HG03045 (cell line): ENCODE results near the gene AP1G2.

Experiments
- ATAC-seq: cut with Tn5 transposase; IDR thresholded peaks from one replicate; pipeline ENCODE4 v1.9.1; 2021; ENCODE audit warnings: mild to moderate bottlenecking, moderate library complexity; ENCODE audit not compliant: unreplicated experiment

AP1G2 gene

GRCh38 chr14:23571701-23572523, 4.3 kb upstream of the AP1G2 start:
- no peak for ATAC-seq

DNA sequence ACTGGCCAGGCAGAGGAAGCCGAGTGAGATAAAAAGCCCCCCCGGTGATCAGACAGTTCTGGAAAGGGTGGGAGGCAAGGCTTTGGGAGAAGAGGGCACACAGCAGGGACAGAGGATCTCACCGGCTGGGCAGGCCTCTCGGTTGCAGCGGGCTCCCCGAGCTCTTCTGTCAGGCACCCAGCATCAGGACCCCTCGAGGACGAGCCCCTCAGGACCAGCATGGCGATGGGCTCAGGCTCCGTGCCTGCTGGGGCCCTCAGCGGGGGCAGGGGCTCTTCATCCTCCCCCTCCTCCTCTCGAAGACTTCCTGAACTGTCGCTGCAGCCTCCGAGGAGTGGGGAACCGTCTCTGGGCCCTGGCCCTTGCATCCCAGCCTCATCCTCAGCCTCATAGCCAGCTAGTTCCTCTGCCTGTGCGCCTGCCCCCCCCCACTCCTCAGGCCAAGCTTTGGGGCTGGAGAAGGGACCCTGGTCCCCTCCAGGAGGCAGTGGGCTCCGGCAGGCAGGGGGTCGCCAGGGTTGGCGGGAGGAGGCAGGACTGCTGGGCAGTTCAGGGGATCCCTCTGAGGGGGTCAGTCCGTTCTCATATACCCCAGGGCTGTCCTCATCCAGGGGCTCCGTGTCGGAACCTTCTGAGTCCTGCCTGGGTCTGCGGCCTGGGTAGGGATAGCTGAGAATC, 3.4 kb upstream of the AP1G2 start:
- ATAC-seq: no peak

GRCh38 chr14:23569443-23570151, 2.0 kb upstream of the AP1G2 start:
- ATAC-seq: no peak

- no peak for ATAC-seq
Measured at GRCh38 chr14:23568600-23569331, 1.2 kb upstream of the AP1G2 start.

GRCh38 chr14:23568021-23568599, 519 bp upstream of the AP1G2 start:
- no peak for ATAC-seq

DNA sequence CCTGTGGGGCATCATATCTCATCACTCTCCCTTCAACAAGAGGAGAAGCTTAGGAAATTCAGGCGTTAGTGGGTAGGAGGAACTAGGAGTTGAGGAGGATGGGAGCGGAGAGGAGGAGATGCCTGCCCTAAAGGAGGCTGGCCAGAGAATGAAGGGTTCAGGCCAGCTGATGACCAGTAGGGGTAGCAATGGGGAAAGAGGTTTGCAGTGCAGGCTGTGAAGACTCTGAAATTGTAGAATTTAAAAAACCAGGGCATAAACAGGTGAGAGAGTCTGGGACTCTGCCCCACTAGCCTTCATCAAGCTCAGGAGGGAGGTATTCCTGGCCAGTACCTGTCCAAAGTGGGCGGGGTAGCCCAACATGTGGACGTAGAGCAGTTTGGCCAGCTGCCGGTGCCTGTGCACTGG, 809 bp downstream of the AP1G2 start:
- peak; percentile 2 for ATAC-seq

DNA sequence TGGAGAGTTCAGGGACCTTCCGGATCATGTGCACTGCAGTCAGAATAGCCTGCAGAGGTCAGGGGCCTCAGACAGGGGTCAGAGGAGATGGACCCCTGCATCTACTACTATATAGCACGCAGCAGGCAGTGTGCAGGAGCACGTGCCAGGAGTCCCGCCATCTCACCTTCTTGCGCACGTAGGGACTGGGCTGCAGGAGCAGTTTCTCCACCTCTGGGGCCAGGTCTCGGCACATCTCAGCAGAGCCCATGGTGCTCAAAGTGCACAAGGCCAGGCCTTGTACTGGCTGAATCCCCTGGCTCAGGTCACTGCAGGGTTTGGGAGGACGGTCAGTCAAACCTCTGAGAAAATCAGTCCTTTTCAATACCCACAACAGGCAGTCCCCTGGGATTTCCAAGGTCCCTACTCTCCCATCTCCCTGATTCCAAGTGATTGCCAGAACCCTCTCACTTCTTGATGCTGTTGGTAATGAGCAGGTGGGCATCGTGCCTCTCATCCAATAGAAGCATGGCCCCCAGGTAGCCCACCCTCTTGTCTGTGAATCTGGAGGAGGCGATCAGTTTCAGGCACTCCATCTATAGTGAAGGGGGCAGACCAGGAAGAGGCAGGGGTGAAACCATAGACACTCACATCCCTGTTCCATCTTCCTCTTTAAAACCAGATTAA, 1.3 kb downstream of the AP1G2 start:
- ATAC-seq: no peak

DNA sequence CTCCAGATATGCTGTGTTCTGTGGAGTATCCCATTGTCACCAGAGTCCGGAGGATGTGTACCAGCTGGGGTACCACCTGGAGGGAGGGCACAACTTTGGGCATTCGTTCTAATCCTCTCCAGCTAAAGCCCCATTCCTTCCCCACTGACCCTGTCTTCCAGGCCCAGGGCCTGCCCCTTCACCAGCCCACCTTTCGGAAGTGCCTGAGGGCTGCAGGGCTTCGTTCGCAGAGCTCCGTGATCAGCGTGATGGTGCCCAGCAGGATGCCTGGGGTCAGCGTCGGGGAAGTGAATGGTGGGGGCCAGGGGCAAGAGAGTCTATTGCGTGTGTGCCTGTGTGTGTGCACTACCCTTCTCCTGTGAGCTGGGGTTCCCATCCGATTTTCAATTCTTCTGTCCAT, 2.0 kb downstream of the AP1G2 start:
- no peak for ATAC-seq

- no peak for ATAC-seq
Measured at GRCh38 chr14:23564876-23565275, 2.7 kb downstream of the AP1G2 start.

DNA sequence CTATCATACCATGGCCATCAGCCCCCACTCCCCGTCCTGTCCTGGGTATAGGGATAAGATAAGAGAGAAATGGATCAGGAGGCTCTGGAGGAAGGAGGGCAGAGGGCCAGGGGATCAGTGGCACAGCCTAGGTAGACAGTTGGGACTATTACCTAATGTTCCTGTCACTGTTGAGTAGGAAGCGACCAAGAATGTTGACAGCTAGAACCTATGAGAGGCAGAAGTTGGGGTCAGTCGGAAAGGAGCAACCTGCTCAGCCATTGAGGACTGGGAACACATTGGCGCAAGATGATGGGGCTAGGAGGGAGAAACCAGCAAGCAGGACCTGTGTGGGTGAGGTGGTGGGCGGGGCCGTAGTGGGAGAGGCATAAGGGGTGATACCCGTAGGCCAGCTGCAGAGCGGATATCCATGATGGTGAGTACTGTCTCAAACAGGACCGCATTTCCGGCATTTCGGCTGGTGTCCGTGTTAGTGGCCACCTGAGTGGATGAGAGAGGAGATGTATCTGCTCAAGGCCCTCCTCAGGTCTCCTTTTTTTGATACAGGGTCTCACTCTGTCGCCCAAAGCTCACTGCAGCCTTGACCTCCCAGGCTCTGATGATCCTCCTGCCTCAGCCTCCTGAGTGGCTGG, 3.3 kb downstream of the AP1G2 start:
- no peak for ATAC-seq

GRCh38 chr14:23563473-23564180, 4.0 kb downstream of the AP1G2 start:
- ATAC-seq: no peak

- no peak for ATAC-seq
Measured at GRCh38 chr14:23562822-23563472, 4.6 kb downstream of the AP1G2 start.

DNA sequence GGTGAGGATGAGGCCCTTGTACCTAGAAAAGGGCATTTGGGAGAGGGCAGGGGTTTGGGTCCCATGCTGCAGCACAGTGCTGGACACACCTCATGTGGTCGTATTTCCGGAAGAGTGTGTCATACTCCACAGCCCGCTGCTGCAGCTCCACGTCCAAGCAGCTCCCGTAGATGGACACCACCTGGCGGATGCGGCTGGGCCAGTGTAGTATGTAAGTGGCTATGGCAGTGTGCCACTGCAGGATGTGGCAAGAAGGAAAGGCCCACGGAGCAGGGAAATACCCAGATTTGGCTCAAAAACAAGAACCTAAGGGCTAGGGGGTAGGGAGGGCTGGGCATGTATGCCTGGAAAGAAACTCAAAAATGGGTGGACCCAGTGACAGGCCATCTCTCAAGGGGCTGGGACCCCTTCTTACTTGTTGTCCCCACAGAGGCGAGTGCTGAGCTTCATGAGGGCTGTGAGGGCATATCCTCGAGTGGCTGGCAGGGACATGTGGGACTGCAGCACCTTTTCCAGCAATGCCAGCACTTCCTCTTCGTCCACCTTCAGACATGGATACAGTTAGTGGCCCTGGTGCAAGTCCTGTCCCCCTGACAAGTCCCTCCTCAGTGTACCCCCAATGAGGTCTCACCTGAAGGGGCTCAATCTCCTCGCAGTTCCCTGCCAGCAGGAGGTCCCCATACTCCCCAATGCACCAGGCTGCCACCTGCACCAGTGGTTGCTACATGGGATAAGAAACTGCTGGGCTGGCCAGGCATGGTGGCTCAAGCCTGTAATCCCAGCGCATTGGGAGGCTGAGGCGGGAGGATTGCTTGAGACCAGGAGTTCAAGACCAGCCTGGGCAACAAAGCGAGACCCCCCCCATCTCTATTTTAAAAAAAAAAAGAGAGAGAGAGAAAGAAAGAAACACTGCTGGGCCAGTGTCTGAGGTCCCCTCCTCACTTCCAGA, 5.4 kb downstream of the AP1G2 start:
- ATAC-seq: no peak

DNA sequence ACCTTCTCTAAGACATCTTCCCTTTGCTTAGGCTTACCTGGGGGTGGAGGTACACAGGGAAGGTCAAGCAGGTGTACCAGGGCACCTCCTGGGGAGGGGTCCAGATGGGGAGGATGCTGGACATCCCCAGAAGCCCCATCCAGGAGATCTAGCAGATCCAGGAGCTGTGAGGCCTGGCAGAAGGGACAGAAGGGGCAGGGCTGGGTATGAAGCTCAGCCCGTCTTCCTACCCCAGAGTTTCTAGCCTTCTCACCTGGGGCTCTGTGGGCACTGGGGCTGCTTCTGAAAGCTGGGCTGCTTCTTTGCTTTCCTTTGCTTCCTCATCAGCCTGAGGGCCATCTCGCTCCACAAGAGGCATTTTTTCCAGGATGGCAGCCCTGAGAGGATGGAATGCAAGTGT, 6.3 kb downstream of the AP1G2 start:
- ATAC-seq: no peak

- ATAC-seq: no peak
Measured at GRCh38 chr14:23559926-23560520, 7.6 kb downstream of the AP1G2 start.

- no peak for ATAC-seq
Measured at GRCh38 chr14:23559010-23559925, 8.3 kb downstream of the AP1G2 start.
